ENCODE data around the gene SF3A2. TPM values are rescaled to one million over a fixed set of nuclear protein-coding genes. Genes with fewer than 3 reads are reported as not detected.

Gene SF3A2
- total and polyA plus RNA-seq, 8 donors = 25.0 to 64.0 (median 31.6) TPM

GRCh38 chr19:2239173-2239572 lies 2.5 kb downstream of the SF3A2 start:
- intact Hi-C loops (cut with DNase I) = loop anchor here in 1 of 3 donors (5.0 to 10.0 kb wide), 2 partner anchors 33 to 84 kb away; partner anchors contain the start of gene AP3D1
- H3K4me3 ChIP-seq = peak overlapping the region in 1 of 4 donors; percentile 33
- ATAC-seq (no peak), FAIRE-seq (no peak), DNase-seq (peak in 1 of 6 donors; percentile 14)
- peaks cover 0 to 10% (median 10%) of the 10 kb centered on the region in 3 donors for H3K36me3 ChIP-seq
- H3K27me3 ChIP-seq = no peaks in the 10 kb centered on the region
- H3K27ac ChIP-seq = peak overlapping the region in 2 of 4 donors; percentile 41 to 64
- TF ChIP-seq CTCF (IDR thresholded peaks at IDR 0.05) = no peak
- WGBS, 2 donors = 57 to 62% methylated on average over 10 of the region's 10 CpGs
- H3K9me3 ChIP-seq = no peaks in the 10 kb centered on the region
- H3K4me1 ChIP-seq = peaks cover 12 to 48% (median 38%) of the 10 kb centered on the region in 3 donors

GRCh38 chr19:2239771-2240770 lies 3.4 kb downstream of the SF3A2 start:
- ATAC-seq (no peak), DNase-seq (peak in 2 of 6 donors; percentile 23 to 47), FAIRE-seq (no peak)
- no peak for TF ChIP-seq CTCF (IDR thresholded peaks at IDR 0.05)
- no peaks in the 10 kb centered on the region for H3K27me3 ChIP-seq
- peaks cover 12 to 42% (median 31%) of the 10 kb centered on the region in 3 donors for H3K4me1 ChIP-seq
- H3K9me3 ChIP-seq = no peaks in the 10 kb centered on the region
- H3K27ac ChIP-seq = peak overlapping the region in 3 of 4 donors; percentile 7 to 64 (median 41)
- intact Hi-C loops (cut with DNase I) = loop anchor here in 1 of 3 donors (5.0 to 10.0 kb wide), 2 partner anchors 32 to 85 kb away; partner anchors contain the start of gene AP3D1
- WGBS, 2 donors = 22 to 41% methylated on average over 34 of the region's 34 CpGs
- H3K36me3 ChIP-seq = peaks cover 4 to 19% (median 19%) of the 10 kb centered on the region in 3 donors
- H3K4me3 ChIP-seq = peak overlapping the region in 2 of 4 donors; percentile 25 to 33

GRCh38 chr19:2240881-2241760 lies 4.5 kb downstream of the SF3A2 start:
- no peak for ATAC-seq

More at GRCh38 chr19:2240881-2241760, 4.5 kb downstream of the SF3A2 start:
- no peak for FAIRE-seq
- Histone ChIP-seq H3K4me1 (peaks cover 12 to 40% (median 31%) of the 10 kb centered on the region in 3 donors), H3K4me3 (no peak overlapping the region), H3K27me3 (no peaks in the 10 kb centered on the region), H3K27ac (no peak overlapping the region), H3K36me3 (peaks cover 4 to 30% (median 29%) of the 10 kb centered on the region in 3 donors), H3K9me3 (no peaks in the 10 kb centered on the region)
- DNase-seq = peak in 2 of 6 donors; percentile 35 to 56
- intact Hi-C loops (cut with DNase I) = no loop called here
- no peak for TF ChIP-seq CTCF (IDR thresholded peaks at IDR 0.05)
- 80 to 81% methylated on average over 41 of the region's 41 CpGs for WGBS, 2 donors

Data from pancreas (tissue), 10 donors.